IMR-90 (cell line): ENCODE data around the gene SERPINA1.

ENCODE experiments used
- BHLHE40 ChIP-seq: fragments of 150-350 bp; IDR thresholded peaks from 2 replicates; pipeline ENCODE4 v1.6.1; 2016; ENCODE audit warnings: mild to moderate bottlenecking, low read depth, low read length
- CEBPB ChIP-seq: IDR thresholded peaks from 2 replicates; pipeline ENCODE4 v1.6.1; 2012; ENCODE audit warnings: low read depth, low read length, improper control_type of control experiment
- MAZ ChIP-seq: IDR thresholded peaks from 2 replicates; pipeline ENCODE4 v1.6.1; 2012; ENCODE audit warnings: low read depth, mild to moderate bottlenecking, low read length, improper control_type of control experiment, moderate library complexity, borderline replicate concordance
- MXI1 ChIP-seq: IDR thresholded peaks from 2 replicates; pipeline ENCODE4 v1.6.1; 2012; ENCODE audit warnings: low read depth, mild to moderate bottlenecking, low read length, moderate library complexity, borderline replicate concordance
- NFE2L2 ChIP-seq: fragments of 150-350 bp; IDR thresholded peaks from 2 replicates; pipeline ENCODE4 v1.6.1; 2016; ENCODE audit warnings: low read depth, mild to moderate bottlenecking, low read length
- POLR2A ChIP-seq: IDR thresholded peaks from 2 replicates; pipeline ENCODE4 v1.6.1; 2012; ENCODE audit warnings: mild to moderate bottlenecking, low read depth, low read length
- RAD21 ChIP-seq: IDR thresholded peaks from 2 replicates; pipeline ENCODE4 v1.6.1; 2012; ENCODE audit warnings: low read length, improper control_type of control experiment
- RCOR1 ChIP-seq: IDR thresholded peaks from 2 replicates; pipeline ENCODE4 v1.6.1; 2012; ENCODE audit warnings: mild to moderate bottlenecking, low read length, improper control_type of control experiment; ENCODE audit not compliant: insufficient replicate concordance
- RFX5 ChIP-seq: IDR thresholded peaks from 2 replicates; pipeline ENCODE4 v1.8.0; 2012; ENCODE audit warnings: low read depth, mild to moderate bottlenecking, low read length, moderate library complexity
- TF ChIP-seq, protein P1 (sequence below): conservative IDR thresholded peaks from 2 replicates; pipeline ENCODE4 v1.5.1; 2012; ENCODE audit warnings: mild to moderate bottlenecking, low read depth, low read length, improper control_type of control experiment
- TF ChIP-seq, protein P2 (sequence below): fragments of 150-350 bp; IDR thresholded peaks from 2 replicates; pipeline ENCODE4 v1.6.1; 2017; ENCODE audit warnings: mild to moderate bottlenecking, antibody characterized with exemption, low read length, low read depth
- TF ChIP-seq, protein P3 (sequence below): fragments of 150-350 bp; IDR thresholded peaks from 2 replicates; pipeline ENCODE4 v1.6.1; 2016; ENCODE audit warnings: low read depth, mild to moderate bottlenecking, low read length, moderate library complexity, borderline replicate concordance

DNA sequence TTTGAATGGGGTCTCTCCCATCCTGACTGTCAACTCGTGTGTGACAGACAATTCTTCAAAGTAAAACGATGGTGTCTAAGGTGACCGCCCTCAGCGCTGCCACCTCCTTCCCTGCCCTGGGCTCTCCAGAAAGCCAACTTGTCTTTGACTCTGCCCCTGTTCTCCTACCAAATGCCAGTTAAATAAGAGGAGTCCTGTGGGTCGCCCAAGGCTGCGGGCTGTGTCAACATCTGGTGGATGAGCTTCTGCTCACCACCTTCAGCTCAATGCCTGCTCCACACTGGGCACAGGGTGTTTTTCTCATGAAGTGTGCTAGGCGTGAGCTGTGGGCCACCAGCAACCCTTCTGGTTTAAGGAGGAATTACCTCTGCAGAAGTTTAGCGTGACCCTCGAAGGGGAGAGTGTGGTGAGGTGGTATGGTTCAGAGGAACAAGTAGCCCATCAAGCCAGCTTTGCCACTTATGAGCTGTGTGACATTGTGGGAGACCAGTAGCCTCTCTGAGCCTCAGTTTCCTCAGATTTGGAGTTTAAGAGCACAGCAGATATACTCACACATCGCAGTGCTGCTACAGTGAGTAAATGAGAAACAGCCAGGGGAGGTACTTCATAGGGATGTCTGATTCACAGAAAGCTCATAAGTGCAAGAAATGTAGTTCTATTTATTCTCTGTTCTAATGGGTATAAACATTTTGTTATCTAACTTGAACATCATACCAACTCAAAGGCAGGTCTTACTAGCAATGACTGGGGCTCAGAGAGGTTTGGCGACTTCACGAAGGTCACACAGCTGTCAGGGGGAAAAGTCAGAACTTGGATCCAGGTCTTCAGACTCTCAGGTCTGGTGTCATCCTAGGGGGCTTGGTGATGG is 12.1 kb downstream of the SERPINA1 start:
- TF ChIP-seq BHLHE40 (no peak), POLR2A (no peak), NFE2L2 (no peak), MXI1 (no peak), RCOR1 (no peak), RFX5 (no peak), RAD21 (no peak), MAZ (no peak), CEBPB (no peak)
- TF ChIP-seq, protein P1, sequence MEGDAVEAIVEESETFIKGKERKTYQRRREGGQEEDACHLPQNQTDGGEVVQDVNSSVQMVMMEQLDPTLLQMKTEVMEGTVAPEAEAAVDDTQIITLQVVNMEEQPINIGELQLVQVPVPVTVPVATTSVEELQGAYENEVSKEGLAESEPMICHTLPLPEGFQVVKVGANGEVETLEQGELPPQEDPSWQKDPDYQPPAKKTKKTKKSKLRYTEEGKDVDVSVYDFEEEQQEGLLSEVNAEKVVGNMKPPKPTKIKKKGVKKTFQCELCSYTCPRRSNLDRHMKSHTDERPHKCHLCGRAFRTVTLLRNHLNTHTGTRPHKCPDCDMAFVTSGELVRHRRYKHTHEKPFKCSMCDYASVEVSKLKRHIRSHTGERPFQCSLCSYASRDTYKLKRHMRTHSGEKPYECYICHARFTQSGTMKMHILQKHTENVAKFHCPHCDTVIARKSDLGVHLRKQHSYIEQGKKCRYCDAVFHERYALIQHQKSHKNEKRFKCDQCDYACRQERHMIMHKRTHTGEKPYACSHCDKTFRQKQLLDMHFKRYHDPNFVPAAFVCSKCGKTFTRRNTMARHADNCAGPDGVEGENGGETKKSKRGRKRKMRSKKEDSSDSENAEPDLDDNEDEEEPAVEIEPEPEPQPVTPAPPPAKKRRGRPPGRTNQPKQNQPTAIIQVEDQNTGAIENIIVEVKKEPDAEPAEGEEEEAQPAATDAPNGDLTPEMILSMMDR, result no peak
- TF ChIP-seq, protein P2, sequence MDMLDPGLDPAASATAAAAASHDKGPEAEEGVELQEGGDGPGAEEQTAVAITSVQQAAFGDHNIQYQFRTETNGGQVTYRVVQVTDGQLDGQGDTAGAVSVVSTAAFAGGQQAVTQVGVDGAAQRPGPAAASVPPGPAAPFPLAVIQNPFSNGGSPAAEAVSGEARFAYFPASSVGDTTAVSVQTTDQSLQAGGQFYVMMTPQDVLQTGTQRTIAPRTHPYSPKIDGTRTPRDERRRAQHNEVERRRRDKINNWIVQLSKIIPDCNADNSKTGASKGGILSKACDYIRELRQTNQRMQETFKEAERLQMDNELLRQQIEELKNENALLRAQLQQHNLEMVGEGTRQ, result no peak
- TF ChIP-seq, protein P3, sequence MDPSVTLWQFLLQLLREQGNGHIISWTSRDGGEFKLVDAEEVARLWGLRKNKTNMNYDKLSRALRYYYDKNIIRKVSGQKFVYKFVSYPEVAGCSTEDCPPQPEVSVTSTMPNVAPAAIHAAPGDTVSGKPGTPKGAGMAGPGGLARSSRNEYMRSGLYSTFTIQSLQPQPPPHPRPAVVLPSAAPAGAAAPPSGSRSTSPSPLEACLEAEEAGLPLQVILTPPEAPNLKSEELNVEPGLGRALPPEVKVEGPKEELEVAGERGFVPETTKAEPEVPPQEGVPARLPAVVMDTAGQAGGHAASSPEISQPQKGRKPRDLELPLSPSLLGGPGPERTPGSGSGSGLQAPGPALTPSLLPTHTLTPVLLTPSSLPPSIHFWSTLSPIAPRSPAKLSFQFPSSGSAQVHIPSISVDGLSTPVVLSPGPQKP, result no peak
